Inferior parietal cortex (tissue), 1 donor: ENCODE data around the gene PIP4K2C.
"Not testable (repeated sequence)": the region's sequence is repeated elsewhere in the genome, so short reads cannot be mapped to it uniquely, and the experiment has no call there.

ENCODE experiments used
- DNase-seq: peaks from one replicate; pipeline ENCODE4 v3.0.0-alpha.2; 2016; ENCODE audit errors: extremely low spot score

The PIP4K2C gene

DNA sequence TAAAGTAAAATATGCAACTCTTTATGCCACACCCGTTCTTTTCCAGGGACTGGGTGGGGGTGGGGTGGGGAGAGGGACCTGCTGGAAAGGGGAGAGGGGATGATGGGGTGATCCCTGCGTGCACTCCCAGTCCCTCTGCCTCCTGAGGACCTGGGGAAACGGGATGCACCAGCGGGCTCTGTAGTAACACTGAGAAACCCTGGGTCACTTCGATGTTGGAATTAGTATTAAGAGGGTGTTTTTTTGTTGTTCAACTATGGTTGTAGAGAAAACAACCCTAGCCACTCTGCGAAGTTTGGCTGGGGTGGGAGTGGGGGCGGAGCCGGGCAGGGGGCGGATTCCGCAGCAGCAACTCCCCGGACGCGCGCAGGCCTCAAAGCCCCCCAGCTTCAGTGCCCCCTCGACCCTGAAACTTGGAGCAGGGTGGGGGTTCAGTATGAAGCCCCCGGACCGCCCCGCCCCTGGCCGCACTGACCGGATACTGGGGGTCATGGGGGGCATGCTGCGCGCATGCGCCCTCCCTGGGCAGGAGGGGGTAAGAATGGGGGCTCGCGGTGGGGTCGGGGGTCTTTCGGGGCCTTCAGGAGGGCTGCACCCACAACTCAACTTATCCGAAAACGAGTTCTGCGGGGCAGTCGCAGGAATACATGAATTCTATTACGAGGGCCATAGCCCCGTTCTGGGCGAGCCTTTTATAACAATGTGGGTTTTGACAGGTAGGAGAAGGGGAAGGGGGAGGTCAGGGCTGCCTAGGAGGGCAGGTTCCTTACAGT is 19.0 kb downstream of the PIP4K2C start:
- no peak for DNase-seq

- no peak for DNase-seq
Measured at GRCh38 chr12:57610554-57611107, 19.6 kb downstream of the PIP4K2C start.

DNA sequence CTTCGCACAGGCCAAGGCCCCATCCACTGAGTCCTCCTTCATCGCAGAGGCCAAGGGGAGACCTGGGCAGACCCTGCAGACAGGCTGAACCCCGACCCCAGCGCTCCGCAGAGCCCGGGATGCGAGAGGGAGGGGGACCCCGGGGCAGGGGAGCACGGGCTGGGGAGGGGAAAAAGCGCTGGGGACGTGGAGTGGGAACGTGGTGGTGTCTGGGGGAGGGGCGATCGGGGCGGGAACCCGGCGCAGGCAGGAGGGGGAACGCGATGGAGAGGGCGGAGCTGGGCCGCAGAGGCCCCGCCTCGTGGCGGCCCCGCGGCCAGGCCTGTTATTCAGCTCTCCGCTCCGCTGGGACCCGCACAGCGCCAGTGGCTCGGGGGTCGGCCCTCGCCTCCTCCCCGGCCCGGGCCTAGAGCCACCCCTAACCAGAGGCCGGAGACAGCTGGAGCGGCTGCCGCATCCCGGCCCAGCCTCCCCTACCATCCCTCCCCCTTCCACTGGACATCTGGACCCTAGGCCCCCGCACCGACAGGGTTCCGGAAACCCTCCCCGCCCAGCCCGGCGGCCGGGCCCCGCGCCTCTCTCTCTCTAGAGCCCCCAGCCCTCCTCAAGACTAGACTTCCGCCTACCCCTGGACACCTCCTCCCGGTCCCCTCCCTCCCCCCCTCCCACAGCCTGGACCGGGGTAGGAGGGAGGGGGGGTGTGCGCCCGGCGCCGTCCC is 20.3 kb downstream of the PIP4K2C start, which contains the start of gene ARHGEF25:
Gene ARHGEF25 (plus strand): TSS at position 328 of the 719 bp plus-strand sequence. CDS start 460 bp downstream, outside the sequence.
- no peak for DNase-seq

- no peak for DNase-seq
Measured at GRCh38 chr12:57611827-57612710, 21.1 kb downstream of the PIP4K2C start.

- no peak for DNase-seq
Measured at GRCh38 chr12:57612711-57613426, 21.9 kb downstream of the PIP4K2C start.

DNA sequence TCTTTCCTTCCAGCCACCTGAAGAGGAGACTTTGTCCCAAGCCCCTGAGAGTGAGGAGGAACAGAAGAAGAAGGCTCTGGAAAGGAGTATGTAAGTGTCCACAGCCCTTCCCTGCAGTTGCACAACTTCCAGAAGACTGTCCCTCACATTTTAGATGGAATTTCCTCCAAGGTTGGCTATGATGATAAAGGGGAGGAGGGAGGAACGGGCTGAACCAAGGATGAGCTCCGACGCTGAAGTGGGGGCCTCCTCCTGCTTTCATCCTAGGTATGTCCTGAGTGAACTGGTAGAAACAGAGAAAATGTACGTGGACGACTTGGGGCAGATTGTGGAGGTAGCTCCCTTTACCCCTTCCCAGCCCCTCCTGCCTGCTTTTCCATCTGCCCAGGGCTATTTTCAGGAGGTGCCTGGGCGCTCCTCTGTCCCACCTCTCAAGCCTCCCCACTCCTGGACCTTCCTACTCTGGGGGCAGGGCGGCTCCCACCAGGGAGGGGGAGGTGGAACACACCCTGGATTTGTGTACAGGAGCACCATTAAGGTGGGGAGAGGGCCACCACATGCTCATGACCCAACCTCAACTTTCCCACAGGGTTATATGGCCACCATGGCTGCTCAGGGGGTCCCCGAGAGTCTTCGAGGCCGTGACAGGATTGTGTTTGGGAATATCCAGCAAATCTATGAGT is 22.6 kb downstream of the PIP4K2C start:
- DNase-seq, result no peak

DNA sequence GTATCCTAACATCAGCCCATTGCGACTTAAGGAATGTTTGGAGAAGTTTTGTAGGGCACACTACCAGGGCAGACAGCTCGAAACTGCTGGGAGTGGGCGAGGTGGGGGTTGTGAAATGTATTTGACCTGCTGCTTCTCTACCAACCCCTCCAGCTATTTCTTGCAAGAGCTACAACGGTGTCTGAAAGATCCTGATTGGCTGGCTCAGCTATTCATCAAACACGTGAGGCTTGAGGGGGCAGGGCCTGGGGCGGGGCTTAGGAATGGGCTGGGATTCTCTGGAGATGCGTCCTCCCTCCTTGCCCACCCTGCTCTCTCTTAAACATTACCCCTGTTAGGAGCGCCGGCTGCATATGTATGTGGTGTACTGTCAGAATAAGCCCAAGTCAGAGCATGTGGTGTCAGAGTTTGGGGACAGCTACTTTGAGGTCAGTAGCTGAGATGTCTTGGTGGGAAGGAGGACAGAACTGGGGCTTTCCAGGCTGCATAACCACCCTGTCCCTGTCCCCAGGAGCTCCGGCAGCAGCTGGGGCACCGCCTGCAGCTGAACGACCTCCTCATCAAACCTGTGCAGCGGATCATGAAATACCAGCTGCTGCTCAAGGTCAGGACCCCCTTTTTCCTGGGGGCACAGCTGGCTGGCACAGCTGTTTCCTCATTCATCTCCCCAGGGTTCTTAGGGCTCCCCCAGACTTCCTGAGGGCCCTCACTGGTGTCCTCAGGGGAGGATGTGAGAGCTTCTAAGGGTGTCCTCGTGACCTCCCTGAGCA is 23.4 kb downstream of the PIP4K2C start:
- DNase-seq, result no peak

DNA sequence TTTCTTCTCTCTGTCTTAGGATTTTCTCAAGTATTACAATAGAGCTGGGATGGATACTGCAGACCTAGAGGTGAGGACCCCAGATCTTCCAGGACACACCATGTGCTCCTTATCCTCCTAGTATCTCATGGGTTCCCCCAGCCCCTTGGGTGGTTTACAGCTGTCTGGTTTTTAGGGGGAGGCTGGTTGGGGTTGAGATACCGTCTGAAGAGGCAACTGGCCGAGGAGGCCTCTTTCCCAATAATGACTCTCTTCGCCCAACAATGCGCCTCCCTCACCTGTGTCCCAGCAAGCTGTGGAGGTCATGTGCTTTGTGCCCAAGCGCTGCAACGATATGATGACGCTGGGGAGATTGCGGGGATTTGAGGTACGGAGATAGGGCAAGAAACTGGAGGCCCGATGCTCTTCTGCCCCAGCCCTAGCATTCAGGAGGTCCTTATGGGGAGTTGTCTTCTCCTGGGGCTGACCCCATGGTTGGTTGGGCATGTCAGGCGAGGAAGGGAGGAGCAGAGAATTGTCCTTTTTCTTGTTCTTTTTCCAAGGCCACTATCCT is 24.0 kb downstream of the PIP4K2C start:
- DNase-seq, result no peak

GRCh38 chr12:57615637-57616036 is 24.6 kb downstream of the PIP4K2C start:
- no peak for DNase-seq

- no peak for DNase-seq
Measured at GRCh38 chr12:57616383-57617101, 25.6 kb downstream of the PIP4K2C start.

DNA sequence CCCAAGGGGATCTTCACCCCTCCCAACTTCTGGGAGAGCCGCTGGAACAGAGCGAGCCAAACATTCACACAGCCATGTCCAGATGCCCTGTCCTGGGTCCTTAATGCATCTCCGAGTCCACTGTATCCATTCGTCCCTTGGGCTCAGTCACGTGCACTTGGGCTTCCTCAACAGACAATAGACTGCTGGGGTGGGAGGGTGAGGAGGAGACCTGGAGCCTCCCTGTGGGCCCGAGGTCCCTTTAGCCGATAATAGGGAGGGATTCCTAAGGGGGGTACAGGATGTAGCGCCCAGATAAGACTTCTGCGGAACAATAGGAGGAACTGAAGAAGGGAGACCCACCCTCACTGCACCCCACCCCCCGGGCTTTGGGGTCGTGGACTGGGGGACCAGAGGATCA is 26.9 kb downstream of the PIP4K2C start:
- DNase-seq, result no peak

- not testable (repeated sequence) for DNase-seq
Measured at GRCh38 chr12:57618431-57618830, 27.4 kb downstream of the PIP4K2C start.

- DNase-seq, result no peak
Measured at GRCh38 chr12:57618966-57619433, 28.0 kb downstream of the PIP4K2C start.

GRCh38 chr12:57619434-57620244 is 28.6 kb downstream of the PIP4K2C start:
- DNase-seq, result no peak

GRCh38 chr12:57620245-57620935 is 29.4 kb downstream of the PIP4K2C start:
- DNase-seq, result no peak

GRCh38 chr12:57620936-57621496 is 30.0 kb downstream of the PIP4K2C start:
- DNase-seq, result no peak
